HEK293 (cell line): ENCODE measurements around the gene TMED3.

ENCODE experiments used
- CTCF ChIA-PET: fragments of 350-600 bp; formaldehyde crosslinking; extraction: SDS; loops from one replicate; lab custom pipeline; 2021; ENCODE audit warnings: antibody characterized with exemption; lab: Yijun Ruan, JAX
- POLR2A ChIA-PET: fragments of 300-600 bp; formaldehyde crosslinking; extraction: SDS; loops from one replicate; lab custom pipeline; 2020; ENCODE audit warnings: antibody characterized with exemption, inconsistent platforms; lab: Yijun Ruan, JAX
- H3K27ac ChIP-seq: fragments of 200-500 bp; sonication (Bioruptor generic); 2 replicates; pipeline ENCODE4 v1.5.1; 2014; ENCODE audit warnings: low read depth, low read length, control low read depth, inconsistent platforms; ENCODE audit errors: extremely low read depth
- H3K36me3 ChIP-seq, 2 experiments: fragments of 200-500 bp in 1 of 2; sonication (Bioruptor generic) in 1 of 2; 1 replicate in 1 of 2; 2 replicates in 1 of 2; pipeline ENCODE4 v1.5.1; 2014 to 2017; ENCODE audit warnings: inconsistent platforms in 2 of 2, low read length in 2 of 2; ENCODE audit not compliant: control insufficient read depth in 2 of 2, insufficient read depth in 1 of 2
- H3K4me1 ChIP-seq: fragments of 200-500 bp; sonication (Bioruptor generic); 2 replicates; pipeline ENCODE4 v1.5.1; 2014; ENCODE audit warnings: mild to moderate bottlenecking, low read length, inconsistent platforms; ENCODE audit not compliant: control insufficient read depth, insufficient read depth
- H3K4me3 ChIP-seq: 2 replicates; pipeline ENCODE4 v1.5.1; 2011; ENCODE audit warnings: low read depth, mild to moderate bottlenecking, control low read depth, low read length, moderate library complexity
- H3K9me3 ChIP-seq: fragments of 200-500 bp; sonication (Bioruptor generic); 2 replicates; pipeline ENCODE4 v1.5.1; 2014; ENCODE audit warnings: low read depth, low read length, inconsistent platforms; ENCODE audit not compliant: control insufficient read depth, insufficient read depth
- HIC1 ChIP-seq: fragments of 450-650 bp; formaldehyde crosslinking; IDR thresholded peaks from 2 replicates; pipeline ENCODE4 v1.5.1; 2016; ENCODE audit warnings: missing biosample characterization, missing genetic modification characterization
- HOXC10 ChIP-seq: sonication (generic); formaldehyde crosslinking; IDR thresholded peaks from 2 replicates; pipeline ENCODE4 v1.8.1; 2023; ENCODE audit warnings: mild to moderate bottlenecking, missing genetic modification reagents
- PRDM2 ChIP-seq: fragments of 450-650 bp; formaldehyde crosslinking; IDR thresholded peaks from 2 replicates; pipeline ENCODE4 v1.5.1; 2016; ENCODE audit warnings: missing biosample characterization, missing genetic modification characterization, borderline replicate concordance
- REPIN1 ChIP-seq: fragments of 450-650 bp; formaldehyde crosslinking; IDR thresholded peaks from 2 replicates; pipeline ENCODE4 v1.5.1; 2017; ENCODE audit warnings: missing biosample characterization, missing genetic modification characterization, low read depth
- TCF7L2 ChIP-seq: IDR thresholded peaks from 2 replicates; pipeline ENCODE4 v1.6.1; 2011; ENCODE audit warnings: low read depth, mild to moderate bottlenecking, inconsistent platforms, low read length, moderate library complexity, borderline replicate concordance
- TSHZ1 ChIP-seq: fragments of 450-650 bp; formaldehyde crosslinking; IDR thresholded peaks from 2 replicates; pipeline ENCODE4 v1.5.1; 2016; ENCODE audit warnings: missing biosample characterization, missing genetic modification characterization, borderline replicate concordance
- ZNF112 ChIP-seq: fragments of 450-650 bp; formaldehyde crosslinking; IDR thresholded peaks from 2 replicates; pipeline ENCODE4 v1.5.0; 2017; ENCODE audit warnings: missing biosample characterization, missing genetic modification characterization
- ZNF121 ChIP-seq: fragments of 450-650 bp; formaldehyde crosslinking; IDR thresholded peaks from 2 replicates; pipeline ENCODE4 v1.5.1; 2016; ENCODE audit warnings: missing biosample characterization, missing genetic modification characterization
- ZNF16 ChIP-seq: fragments of 450-650 bp; formaldehyde crosslinking; IDR thresholded peaks from 2 replicates; pipeline ENCODE4 v1.5.1; 2016; ENCODE audit warnings: low read depth, missing biosample characterization, missing genetic modification characterization
- ZNF19 ChIP-seq: fragments of 450-650 bp; formaldehyde crosslinking; IDR thresholded peaks from 2 replicates; pipeline ENCODE4; 2016; ENCODE audit warnings: missing biosample characterization, missing genetic modification characterization, low read depth
- ZNF221 ChIP-seq: fragments of 450-650 bp; formaldehyde crosslinking; IDR thresholded peaks from 2 replicates; pipeline ENCODE4 v1.5.1; 2017; ENCODE audit warnings: missing biosample characterization, missing genetic modification characterization, borderline replicate concordance
- ZNF26 ChIP-seq: fragments of 450-650 bp; formaldehyde crosslinking; IDR thresholded peaks from 2 replicates; pipeline ENCODE4 v1.5.1; 2016; ENCODE audit warnings: missing biosample characterization, missing genetic modification characterization
- ZNF341 ChIP-seq: fragments of 450-650 bp; formaldehyde crosslinking; IDR thresholded peaks from 2 replicates; pipeline ENCODE4; 2016; ENCODE audit warnings: low read depth, missing biosample characterization, missing genetic modification characterization
- ZNF423 ChIP-seq: fragments of 450-650 bp; formaldehyde crosslinking; IDR thresholded peaks from 2 replicates; pipeline ENCODE4 v1.5.1; 2016; ENCODE audit warnings: missing biosample characterization, missing genetic modification characterization
- ZNF560 ChIP-seq: fragments of 450-650 bp; formaldehyde crosslinking; IDR thresholded peaks from 2 replicates; pipeline ENCODE4 v1.5.1; 2017; ENCODE audit warnings: missing biosample characterization, missing genetic modification characterization, borderline replicate concordance
- ZNF561 ChIP-seq: fragments of 450-650 bp; IDR thresholded peaks from 2 replicates; pipeline ENCODE4 v1.5.1; 2018; ENCODE audit warnings: missing biosample characterization, missing genetic modification characterization, borderline replicate concordance
- ZNF629 ChIP-seq: fragments of 450-650 bp; formaldehyde crosslinking; IDR thresholded peaks from 2 replicates; pipeline ENCODE4 v1.5.1; 2017; ENCODE audit warnings: missing biosample characterization, missing genetic modification characterization
- ZNF664 ChIP-seq: fragments of 450-650 bp; formaldehyde crosslinking; IDR thresholded peaks from 2 replicates; pipeline ENCODE4 v1.5.1; 2016; ENCODE audit warnings: missing biosample characterization, missing genetic modification characterization
- ZNF76 ChIP-seq: fragments of 450-650 bp; formaldehyde crosslinking; IDR thresholded peaks from 2 replicates; pipeline ENCODE4; 2016; ENCODE audit warnings: low read depth, missing biosample characterization, missing genetic modification characterization, borderline replicate concordance
- ZNF791 ChIP-seq: fragments of 450-650 bp; formaldehyde crosslinking; IDR thresholded peaks from 2 replicates; pipeline ENCODE4 v1.5.1; 2016; ENCODE audit warnings: missing biosample characterization, missing genetic modification characterization
- ZSCAN23 ChIP-seq: fragments of 450-650 bp; formaldehyde crosslinking; IDR thresholded peaks from 2 replicates; pipeline ENCODE4 v1.5.1; 2016; ENCODE audit warnings: missing biosample characterization, missing genetic modification characterization
- ZSCAN5A ChIP-seq: fragments of 450-650 bp; formaldehyde crosslinking; IDR thresholded peaks from 2 replicates; pipeline ENCODE4 v1.5.1; 2016; ENCODE audit warnings: missing biosample characterization, missing genetic modification characterization

TMED3 gene

GRCh38 chr15:79299841-79300235 lies 11.1 kb upstream of the TMED3 start (continued):
- no peak for TF ChIP-seq ZNF221 (tag by site-specific recombination)
- no peak for TF ChIP-seq ZSCAN23 (tag by site-specific recombination)
- TF ChIP-seq REPIN1 (tag by site-specific recombination), result no peak
- TF ChIP-seq ZNF26, result no peak
- no peak for TF ChIP-seq ZNF629 (tag by site-specific recombination)

- TF ChIP-seq PRDM2 (tag by site-specific recombination), result no peak
- no peak for TF ChIP-seq ZNF76
- no peak for TF ChIP-seq ZNF341 (tag by site-specific recombination)
- no peak for TF ChIP-seq ZNF121 (tag by site-specific recombination)
- TF ChIP-seq TSHZ1 (tag by site-specific recombination), result no peak
- no peak for TF ChIP-seq ZNF561
- TF ChIP-seq TCF7L2, result no peak
- no peak for TF ChIP-seq ZNF16
- TF ChIP-seq ZSCAN5A (tag by site-specific recombination), result no peak
- no peak for TF ChIP-seq HOXC10 (CRISPR knock-in tag)
- no peak for TF ChIP-seq HIC1 (tag by site-specific recombination)
- TF ChIP-seq ZNF112 (tag by site-specific recombination), result no peak
- TF ChIP-seq ZNF629 (tag by site-specific recombination), result no peak
- no peak for TF ChIP-seq ZNF423 (tag by site-specific recombination)
- no peak for TF ChIP-seq ZNF560 (tag by site-specific recombination)
- no peak for TF ChIP-seq ZNF791 (tag by site-specific recombination)
- TF ChIP-seq ZNF19, result no peak
- no peak for TF ChIP-seq ZNF664
- Histone ChIP-seq H3K27ac (no peak overlapping the region), H3K9me3 (no peaks in the 10 kb centered on the region), H3K4me1 (peaks cover 3% of the 10 kb centered on the region; the same call in 1 of the 2 replicates), H3K36me3 (no peaks in the 10 kb centered on the region), H3K4me3 (no peak overlapping the region)
- ChIA-PET POLR2A (no interaction called here), CTCF (interaction anchor here (1.0 kb wide), 1 partner anchor 10 kb away, joined by 5 read pairs; no protein-coding TSS in a partner anchor)
Measured at GRCh38 chr15:79307251-79307650, 3.7 kb upstream of the TMED3 start.
